NCI-H748 treated with DMSO at 0.1 percent for 48 hours (cell line): ENCODE measurements around the gene SLC26A8.
"Not testable (repeated sequence)": the region's sequence is repeated elsewhere in the genome, so short reads cannot be mapped to it uniquely, and the experiment has no call there.

Experiments
- DNase-seq: peaks from one replicate; lab custom pipeline; 2025; lab: John Stamatoyannopoulos, UW

Gene SLC26A8

DNA sequence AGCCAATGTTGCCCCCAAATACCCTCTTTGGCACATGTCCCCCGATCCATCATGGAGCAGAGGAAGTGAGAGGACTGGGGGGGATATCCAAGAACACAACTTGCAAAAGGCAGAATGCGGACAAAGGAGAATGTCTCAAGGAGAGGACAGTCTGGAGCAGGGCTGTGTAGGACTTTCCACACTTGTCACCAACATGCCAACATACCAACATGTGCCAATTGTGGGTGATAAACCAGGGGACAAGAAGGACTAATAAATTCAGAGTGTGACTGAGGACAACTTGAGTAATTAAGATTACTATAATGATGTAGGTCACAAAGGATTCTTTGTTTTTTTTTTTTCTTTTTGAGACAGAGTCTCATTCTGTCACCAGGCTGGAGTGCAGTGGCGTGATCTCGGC is 8.8 kb downstream of the SLC26A8 start:
- DNase-seq: no peak

GRCh38 chr6:36000451-36000850 is 24.0 kb downstream of the SLC26A8 start:
- no peak for DNase-seq

DNA sequence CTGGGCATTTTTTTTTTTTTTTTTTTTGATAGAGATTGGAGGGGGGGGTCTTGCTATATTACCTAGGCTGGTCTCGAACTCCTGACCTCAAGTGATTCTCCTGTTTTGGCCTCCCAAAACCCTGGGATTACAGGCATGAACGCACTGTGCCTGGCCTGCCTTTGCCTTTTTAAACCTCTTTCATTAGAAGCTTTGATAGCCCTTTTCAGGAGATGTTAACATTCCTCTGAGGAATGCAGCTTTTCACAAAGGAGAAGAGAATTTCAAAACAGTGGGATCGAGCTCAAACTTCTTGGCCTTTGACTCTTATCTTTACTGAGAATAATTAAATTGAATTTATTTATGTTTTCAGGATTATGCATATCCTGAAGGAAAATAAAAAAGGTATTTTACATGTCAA is 31.3 kb downstream of the SLC26A8 start:
- DNase-seq: no peak

- not testable (repeated sequence) for DNase-seq
Measured at GRCh38 chr6:35988047-35988446, 36.4 kb downstream of the SLC26A8 start.

- no peak for DNase-seq
Measured at GRCh38 chr6:35984701-35985100, 39.7 kb downstream of the SLC26A8 start.

GRCh38 chr6:35980991-35981645 is 43.3 kb downstream of the SLC26A8 start:
- DNase-seq: no peak

DNA sequence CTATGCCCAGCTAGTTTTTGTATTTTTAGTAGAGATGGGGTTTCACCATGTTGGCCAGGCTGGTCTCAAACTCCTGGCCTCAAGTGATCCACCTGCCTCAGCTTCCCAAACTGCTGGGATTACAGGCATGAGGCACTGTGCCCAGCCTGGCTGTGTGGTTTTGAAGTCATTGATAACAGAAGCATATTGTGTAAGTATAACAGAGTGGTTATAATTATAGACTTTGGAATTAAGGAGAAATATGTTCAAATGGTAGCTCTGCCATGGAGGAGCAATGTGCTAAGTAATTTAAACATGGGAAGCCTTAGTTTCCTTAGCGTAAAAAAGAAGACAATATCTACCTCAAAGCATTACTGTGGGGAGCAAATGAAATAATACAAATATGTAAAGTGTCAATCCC is 44.3 kb downstream of the SLC26A8 start:
- DNase-seq: not testable (repeated sequence)

- no peak for DNase-seq
Measured at GRCh38 chr6:35977308-35977707, 47.1 kb downstream of the SLC26A8 start.

DNA sequence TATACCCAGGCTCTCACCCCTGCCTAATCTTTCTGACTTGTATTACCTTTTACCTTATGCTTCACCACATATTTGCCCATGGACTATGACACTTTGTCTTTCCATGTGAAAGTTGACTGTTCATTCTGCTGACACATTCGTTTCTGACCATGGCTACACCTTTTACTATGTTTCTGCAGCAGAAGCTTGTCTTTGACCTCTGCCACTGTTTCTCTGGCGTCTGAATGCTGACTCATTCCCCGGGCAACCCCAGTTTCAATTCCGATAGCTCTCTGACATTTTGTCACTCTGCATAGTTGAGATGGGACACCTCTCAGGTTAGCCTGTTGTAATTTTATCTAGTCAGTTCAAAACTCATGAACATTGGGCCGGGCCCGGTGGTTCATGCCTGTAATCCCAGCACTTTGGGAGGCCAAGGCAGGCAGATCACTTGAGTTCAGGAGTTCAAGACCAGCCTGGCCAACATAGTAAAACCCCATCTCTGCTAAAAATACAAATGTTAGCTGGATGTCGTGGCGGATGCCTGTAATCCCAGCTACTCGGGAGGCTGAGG is 50.7 kb downstream of the SLC26A8 start:
- DNase-seq: no peak

DNA sequence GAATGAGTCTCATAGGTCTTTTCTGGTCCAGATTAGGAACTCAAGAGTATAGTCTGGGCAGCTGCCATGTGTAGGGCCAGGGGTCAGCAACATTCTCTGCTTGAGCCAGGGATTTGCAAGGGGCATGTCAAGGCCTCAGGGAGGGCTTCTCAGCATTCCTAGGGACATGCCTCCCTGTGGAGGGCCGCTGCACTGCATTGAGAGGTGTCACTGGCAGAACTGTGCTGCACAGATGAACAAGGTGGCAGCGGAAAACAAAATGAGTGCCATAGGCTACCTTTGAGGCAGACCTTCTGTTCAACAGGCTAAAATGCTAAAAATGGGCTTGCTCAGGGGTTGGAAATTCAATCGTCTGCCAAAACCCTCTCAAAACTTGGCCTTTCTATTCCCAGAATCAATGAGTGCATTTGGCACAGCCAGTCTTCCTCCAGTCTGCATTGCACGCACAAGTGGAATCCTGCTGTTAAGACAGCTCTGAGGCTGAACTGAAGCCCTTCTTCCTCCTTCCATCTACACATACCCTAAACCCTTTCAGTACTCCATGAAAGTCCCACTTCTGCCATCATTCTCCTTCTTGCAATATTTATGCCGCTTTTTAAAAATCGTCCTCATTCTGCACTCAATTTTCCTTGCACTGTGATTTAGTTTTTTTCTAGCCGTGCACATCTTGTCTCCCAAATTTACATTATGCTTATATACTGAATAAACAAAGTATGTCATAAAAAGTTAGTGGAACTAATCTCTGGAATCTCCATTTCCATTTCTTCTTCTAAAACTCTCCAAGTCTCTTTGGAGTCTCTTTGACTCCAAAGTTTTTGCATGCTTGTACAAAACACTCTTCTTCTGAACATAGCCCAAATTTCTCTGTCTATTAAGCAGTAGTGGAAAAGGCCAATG is 51.7 kb downstream of the SLC26A8 start:
- no peak for DNase-seq

- DNase-seq: no peak
Measured at GRCh38 chr6:35970181-35970580, 54.3 kb downstream of the SLC26A8 start.

DNA sequence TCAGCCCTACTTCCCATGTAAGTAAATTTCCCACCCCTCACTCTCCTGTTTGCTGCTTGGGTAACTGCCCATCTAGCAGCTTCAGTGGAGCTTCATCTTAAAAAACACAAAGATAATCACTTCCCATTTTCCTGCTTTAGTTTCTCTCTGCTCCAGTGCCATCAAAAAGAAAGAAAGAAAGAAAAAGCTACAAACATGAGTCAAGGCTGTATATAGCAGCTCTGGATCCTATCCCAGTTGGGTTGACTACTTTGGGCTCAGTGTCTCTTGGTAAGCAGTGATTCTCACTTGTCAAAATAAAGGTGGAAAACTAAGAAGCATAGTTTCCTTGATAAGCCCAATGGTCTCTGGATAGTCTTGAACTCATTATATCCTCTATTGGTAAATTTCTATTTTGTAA is 54.8 kb downstream of the SLC26A8 start:
- DNase-seq: no peak

- no peak for DNase-seq
Measured at GRCh38 chr6:35968821-35969220, 55.6 kb downstream of the SLC26A8 start.

- DNase-seq: peak; percentile 44
Measured at GRCh38 chr6:35967076-35967774, 57.2 kb downstream of the SLC26A8 start.

DNA sequence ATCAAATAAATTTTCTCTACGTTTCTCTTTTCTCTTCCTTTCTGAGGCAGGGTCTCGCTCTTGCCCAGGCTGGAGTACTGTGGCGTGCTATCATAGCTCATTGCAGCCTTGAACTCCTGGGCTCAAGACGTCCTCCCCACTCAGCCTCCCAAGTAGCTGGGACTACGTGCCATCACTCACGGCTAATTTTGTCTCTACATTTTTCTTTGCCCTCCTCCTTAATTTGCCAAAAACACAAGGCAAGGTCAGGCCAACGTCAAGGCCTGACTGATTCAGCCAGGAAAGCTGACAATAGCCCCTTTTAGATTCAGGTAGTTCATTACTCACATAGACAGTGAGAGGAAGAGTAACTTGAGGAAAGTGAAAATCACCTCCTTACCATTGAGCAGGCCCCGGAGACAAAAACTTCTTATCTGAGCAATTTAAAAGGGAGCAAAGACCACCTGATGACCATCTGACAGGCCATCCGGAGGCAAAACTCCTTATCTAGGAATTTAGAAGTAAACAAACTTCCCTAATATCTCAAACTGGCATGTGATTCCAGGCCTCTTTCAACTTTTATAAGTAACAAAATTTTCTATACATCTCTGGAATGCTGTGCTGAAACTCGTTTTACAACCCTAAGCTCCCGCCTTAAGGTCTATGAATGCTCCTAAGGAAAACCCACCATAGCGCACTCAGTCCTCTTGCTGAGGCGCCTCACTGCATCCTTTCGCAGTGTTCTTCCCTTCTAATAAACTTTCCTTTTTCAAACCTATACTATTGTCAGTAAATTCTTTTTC is 61.5 kb downstream of the SLC26A8 start:
- DNase-seq: no peak

DNA sequence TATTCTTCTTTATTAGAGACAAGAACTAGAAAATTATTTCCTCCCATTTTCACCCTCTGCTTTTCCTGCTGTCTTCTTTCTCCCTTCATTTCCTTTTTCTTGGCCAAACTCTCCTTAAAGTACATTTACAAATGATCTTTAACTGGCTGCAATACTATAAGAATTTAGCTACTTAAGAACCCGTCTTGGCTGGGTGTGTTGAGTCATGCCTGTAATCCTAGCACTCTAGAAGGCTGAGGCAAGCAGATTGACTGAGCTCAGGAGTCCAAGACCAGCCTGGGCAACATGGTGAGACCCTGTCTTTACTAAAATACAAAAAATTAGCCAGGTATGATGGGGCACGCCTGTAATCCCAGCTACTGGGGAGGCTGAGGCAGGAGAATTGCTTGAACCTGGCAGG is 64.3 kb downstream of the SLC26A8 start:
- no peak for DNase-seq

DNA sequence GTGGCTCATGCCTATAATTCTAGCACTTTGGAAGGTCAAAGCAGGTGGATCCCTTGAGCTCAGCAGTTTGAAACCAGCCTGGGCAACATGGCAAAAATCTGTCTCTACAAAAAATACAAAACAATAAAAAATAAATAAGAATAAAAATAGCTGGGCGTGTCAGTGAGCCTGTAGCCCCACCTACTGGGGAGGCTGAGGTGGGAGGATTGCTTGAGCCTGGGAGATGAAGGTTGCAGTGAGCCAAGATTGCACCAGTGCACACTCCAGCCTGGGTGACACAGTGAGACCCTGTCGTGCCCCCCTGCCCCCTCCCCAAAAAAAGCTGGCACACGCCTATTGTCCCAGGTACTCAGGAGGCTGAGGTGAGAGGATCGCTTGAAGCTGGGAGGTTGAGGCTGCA is 68.5 kb downstream of the SLC26A8 start:
- DNase-seq: no peak

DNA sequence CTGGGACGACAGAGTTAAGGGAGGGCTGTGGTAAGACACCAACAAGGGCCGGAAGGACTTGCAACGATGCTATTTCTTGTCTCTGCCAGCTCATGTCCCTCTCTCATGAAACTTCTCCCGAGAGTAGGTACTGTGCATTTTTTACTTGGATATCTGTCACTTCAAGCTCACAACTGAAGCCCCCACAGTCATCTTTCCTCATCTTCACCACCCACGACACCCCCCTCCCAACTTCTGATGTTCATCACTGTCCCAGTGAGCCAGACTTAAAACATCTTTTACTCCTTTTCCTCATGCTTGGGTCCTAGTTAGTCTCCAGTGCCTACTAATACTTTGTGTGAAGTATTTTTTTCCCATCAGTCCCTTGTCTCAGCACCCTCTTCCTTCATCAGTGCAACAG is 68.9 kb downstream of the SLC26A8 start:
- no peak for DNase-seq

- DNase-seq: no peak
Measured at GRCh38 chr6:35955071-35955470, 69.4 kb downstream of the SLC26A8 start.

GRCh38 chr6:35954333-35954732 is 70.1 kb downstream of the SLC26A8 start:
- DNase-seq: no peak

- no peak for DNase-seq
Measured at GRCh38 chr6:35948725-35949124, 75.7 kb downstream of the SLC26A8 start.

GRCh38 chr6:35945650-35946025 is 78.8 kb downstream of the SLC26A8 start:
- DNase-seq: no peak
